ENCODE measurements around the gene CEND1. TPM values are rescaled to one million over a fixed set of nuclear protein-coding genes. Genes with fewer than 3 reads are reported as not detected.

Gene CEND1
- total and polyA plus RNA-seq, 7 experiments from 2014 or later = 2.3 TPM; not detected in 6

GRCh38 chr11:773830-774229 is 16.1 kb downstream of the CEND1 start:
- POLR2A ChIA-PET = no interaction called here
- CTCF ChIA-PET = interaction anchor here (0.7 kb wide), 1 partner anchor 278 kb away, joined by 4 read pairs; no protein-coding TSS in a partner anchor
- H3K27ac ChIP-seq (ENCODE audit: low read depth, low read length) = no peak overlapping the region
- Mint-ChIP-seq H3K36me3 (peaks cover 0 to 3% (median 0%) of the 10 kb centered on the region in 5 donors), H3K4me3 (no peak overlapping the region), H3K9me3 (no peaks in the 10 kb centered on the region), H3K4me1 (peaks cover 4 to 19% (median 15%) of the 10 kb centered on the region in 7 donors), H3K27ac (no peak overlapping the region), H3K27me3 (no peaks in the 10 kb centered on the region)
- peaks cover 0 to 39% (median 0%) of the 10 kb centered on the region in 3 experiments for H3K36me3 ChIP-seq (ENCODE audit: control insufficient read depth in 2 of 3, insufficient read depth in 3 of 3, low read length in 3 of 3)
- H3K4me3 ChIP-seq (ENCODE audit: low read length) = no peak overlapping the region
- H3K27me3 ChIP-seq (ENCODE audit: control insufficient read depth in 2 of 2, insufficient read depth in 2 of 2, low read length in 2 of 2) = no peaks in the 10 kb centered on the region
- H3K9me3 ChIP-seq (ENCODE audit: control insufficient read depth in 2 of 3, low read length in 3 of 3) = no peaks in the 10 kb centered on the region
- peaks cover 12 to 14% of the 10 kb centered on the region in 2 donors for H3K4me1 ChIP-seq (ENCODE audit: control insufficient read depth in 2 of 2, insufficient read depth in 2 of 2, low read length in 2 of 2)
- DNase-seq (no peak), ATAC-seq (no peak)
- intact Hi-C loops (cut with micrococcal nuclease) = no loop called here

GRCh38 chr11:773425-773824 is 16.5 kb downstream of the CEND1 start:
- intact Hi-C loops (cut with micrococcal nuclease) = no loop called here
- POLR2A ChIA-PET = no interaction called here
- H3K27me3 ChIP-seq (ENCODE audit: control insufficient read depth in 2 of 2, insufficient read depth in 2 of 2, low read length in 2 of 2) = no peaks in the 10 kb centered on the region
- Mint-ChIP-seq H3K27ac (no peak overlapping the region), H3K4me1 (peaks cover 4 to 19% (median 14%) of the 10 kb centered on the region in 7 donors), H3K9me3 (no peaks in the 10 kb centered on the region), H3K4me3 (no peak overlapping the region), H3K36me3 (peaks cover 0 to 3% (median 0%) of the 10 kb centered on the region in 5 donors), H3K27me3 (no peaks in the 10 kb centered on the region)
- peaks cover 12 to 14% of the 10 kb centered on the region in 2 donors for H3K4me1 ChIP-seq (ENCODE audit: control insufficient read depth in 2 of 2, insufficient read depth in 2 of 2, low read length in 2 of 2)
- H3K36me3 ChIP-seq (ENCODE audit: control insufficient read depth in 2 of 3, insufficient read depth in 3 of 3, low read length in 3 of 3) = peaks cover 0 to 39% (median 0%) of the 10 kb centered on the region in 3 experiments
- ATAC-seq (no peak), DNase-seq (no peak)
- H3K4me3 ChIP-seq (ENCODE audit: low read length) = no peak overlapping the region
- no peak overlapping the region for H3K27ac ChIP-seq (ENCODE audit: low read depth, low read length)
- H3K9me3 ChIP-seq (ENCODE audit: control insufficient read depth in 2 of 3, low read length in 3 of 3) = no peaks in the 10 kb centered on the region
- CTCF ChIA-PET = interaction anchor here (0.7 kb wide), 1 partner anchor 278 kb away, joined by 4 read pairs; no protein-coding TSS in a partner anchor

GRCh38 chr11:772429-773390 is 17.2 kb downstream of the CEND1 start:
- no peaks in the 10 kb centered on the region for H3K27me3 ChIP-seq (ENCODE audit: control insufficient read depth in 2 of 2, insufficient read depth in 2 of 2, low read length in 2 of 2)
- Mint-ChIP-seq H3K4me3 (no peak overlapping the region), H3K27me3 (no peaks in the 10 kb centered on the region), H3K27ac (no peak overlapping the region), H3K36me3 (peaks cover 0 to 3% (median 0%) of the 10 kb centered on the region in 5 donors), H3K4me1 (peaks cover 4 to 19% (median 14%) of the 10 kb centered on the region in 7 donors), H3K9me3 (no peaks in the 10 kb centered on the region)
- intact Hi-C loops (cut with micrococcal nuclease) = no loop called here
- ChIA-PET POLR2A (no interaction called here), CTCF (no interaction called here)
- H3K4me3 ChIP-seq (ENCODE audit: low read length) = no peak overlapping the region
- no peak for DNase-seq
- no peak for ATAC-seq
- H3K27ac ChIP-seq (ENCODE audit: low read depth, low read length) = no peak overlapping the region
- peaks cover 0 to 39% (median 0%) of the 10 kb centered on the region in 3 experiments for H3K36me3 ChIP-seq (ENCODE audit: control insufficient read depth in 2 of 3, insufficient read depth in 3 of 3, low read length in 3 of 3)
- H3K4me1 ChIP-seq (ENCODE audit: control insufficient read depth in 2 of 2, insufficient read depth in 2 of 2, low read length in 2 of 2) = peaks cover 7 to 10% of the 10 kb centered on the region in 2 donors
- H3K9me3 ChIP-seq (ENCODE audit: control insufficient read depth in 2 of 3, low read length in 3 of 3) = no peaks in the 10 kb centered on the region

GRCh38 chr11:771617-772204 is 18.2 kb downstream of the CEND1 start:
- POLR2A ChIA-PET = interaction anchor here (0.6 kb wide), 1 partner anchor 75 kb away, joined by 4 read pairs; no protein-coding TSS in a partner anchor
- no peak overlapping the region for H3K4me3 Mint-ChIP-seq

GRCh38 chr11:770642-771616 is 19.0 kb downstream of the CEND1 start:
- H3K4me3 Mint-ChIP-seq = no peak overlapping the region
- POLR2A ChIA-PET = interaction anchor here (0.6 to 1.0 kb wide), 2 partner anchors 28 to 74 kb away, joined by 3 to 4 read pairs; no protein-coding TSS in a partner anchor
- Histone ChIP-seq H3K4me3 (ENCODE audit: low read length) (no peak overlapping the region), H3K27me3 (ENCODE audit: control insufficient read depth in 2 of 2, insufficient read depth in 2 of 2, low read length in 2 of 2) (no peaks in the 10 kb centered on the region), H3K9me3 (ENCODE audit: control insufficient read depth in 2 of 3, low read length in 3 of 3) (no peaks in the 10 kb centered on the region), H3K36me3 (ENCODE audit: control insufficient read depth in 2 of 3, insufficient read depth in 3 of 3, low read length in 3 of 3) (peaks cover 0 to 45% (median 0%) of the 10 kb centered on the region in 3 experiments), H3K27ac (ENCODE audit: low read depth, low read length) (no peak overlapping the region), H3K4me1 (ENCODE audit: control insufficient read depth in 2 of 2, insufficient read depth in 2 of 2, low read length in 2 of 2) (peaks cover under 1 to 4% of the 10 kb centered on the region in 2 donors)
- no peaks in the 10 kb centered on the region for H3K27me3 Mint-ChIP-seq
- H3K36me3 Mint-ChIP-seq = peaks cover 0 to 3% (median 0%) of the 10 kb centered on the region in 5 donors
- no peak overlapping the region for H3K27ac Mint-ChIP-seq
- H3K9me3 Mint-ChIP-seq = no peaks in the 10 kb centered on the region
- ATAC-seq (no peak), DNase-seq (no peak)
- peaks cover 4 to 13% (median 8%) of the 10 kb centered on the region in 7 donors for H3K4me1 Mint-ChIP-seq
- CTCF ChIA-PET = interaction anchor here (0.6 kb wide), 1 partner anchor 186 kb away, joined by 3 read pairs; no protein-coding TSS in a partner anchor
- intact Hi-C loops (cut with micrococcal nuclease) = no loop called here

More at GRCh38 chr11:771617-772204, 18.2 kb downstream of the CEND1 start:
- Histone ChIP-seq H3K27ac (ENCODE audit: low read depth, low read length) (no peak overlapping the region), H3K9me3 (ENCODE audit: control insufficient read depth in 2 of 3, low read length in 3 of 3) (no peaks in the 10 kb centered on the region), H3K27me3 (ENCODE audit: control insufficient read depth in 2 of 2, insufficient read depth in 2 of 2, low read length in 2 of 2) (no peaks in the 10 kb centered on the region), H3K36me3 (ENCODE audit: control insufficient read depth in 2 of 3, insufficient read depth in 3 of 3, low read length in 3 of 3) (peaks cover 0 to 39% (median 0%) of the 10 kb centered on the region in 3 experiments), H3K4me3 (ENCODE audit: low read length) (no peak overlapping the region), H3K4me1 (ENCODE audit: control insufficient read depth in 2 of 2, insufficient read depth in 2 of 2, low read length in 2 of 2) (peaks cover 7 to 9% of the 10 kb centered on the region in 2 donors)
- H3K27me3 Mint-ChIP-seq = no peaks in the 10 kb centered on the region
- intact Hi-C loops (cut with micrococcal nuclease) = no loop called here
- CTCF ChIA-PET = no interaction called here
- DNase-seq (no peak), ATAC-seq (no peak)
- H3K36me3 Mint-ChIP-seq = peaks cover 0 to 3% (median 0%) of the 10 kb centered on the region in 5 donors
- no peaks in the 10 kb centered on the region for H3K9me3 Mint-ChIP-seq
- H3K4me1 Mint-ChIP-seq = peaks cover 4 to 19% (median 14%) of the 10 kb centered on the region in 7 donors
- H3K27ac Mint-ChIP-seq = no peak overlapping the region
